SK-N-SH (cell line): ENCODE results near the gene CNP. TPM values are rescaled to one million over a fixed set of nuclear protein-coding genes. Genes with fewer than 3 reads are reported as not detected.

ENCODE experiments used
- CTCF ChIA-PET: fragments of 300-600, 350-600 bp; formaldehyde crosslinking; extraction: SDS; loops from one replicate; lab custom pipeline; 2021; lab: Yijun Ruan, JAX
- POLR2A ChIA-PET: fragments of 350-600 bp; sonication (Branson Sonifier 250); formaldehyde crosslinking; extraction: SDS; loops from one replicate; lab custom pipeline; 2020; ENCODE audit warnings: antibody characterized with exemption, inconsistent platforms; lab: Yijun Ruan, JAX
- DNase-seq: peaks from one replicate; pipeline ENCODE4 v3.0.0; 2012
- H2AFZ ChIP-seq: fragments of 200-600 bp; sonication (generic); 2 replicates; pipeline ENCODE4 v1.8.1; 2016; ENCODE audit warnings: antibody characterized with exemption, mild to moderate bottlenecking, low read depth
- H3F3A ChIP-seq: fragments of 200-600 bp; sonication (generic); replicated peaks from 2 replicates; pipeline ENCODE3; 2016; ENCODE audit warnings: antibody characterized with exemption, mild to moderate bottlenecking; ENCODE audit not compliant: insufficient read depth
- H3K27ac ChIP-seq, 2 experiments: fragments of 200-500 bp in 1 of 2; fragments of 200-600 bp in 1 of 2; sonication (Bioruptor generic) in 1 of 2; sonication (generic), shearing (Covaris generic) in 1 of 2; 2 replicates each; pipeline versions ENCODE4 v1.5.1 to v1.6.1; 2014 to 2016; ENCODE audit warnings: low read depth in 2 of 2, inconsistent platforms in 1 of 2, low read length in 1 of 2, mild to moderate bottlenecking in 1 of 2, mixed read lengths in 1 of 2
- H3K27me3 ChIP-seq: fragments of 200-600 bp; sonication (generic), shearing (Covaris generic); 2 replicates; pipeline ENCODE4 v1.6.1; 2016; ENCODE audit warnings: mixed run types; ENCODE audit not compliant: insufficient read depth
- H3K36me3 ChIP-seq, 2 experiments: fragments of 200-500 bp in 1 of 2; fragments of 200-600 bp in 1 of 2; sonication (Bioruptor generic) in 1 of 2; sonication (generic) in 1 of 2; replicated peaks in 1 of 2; 2 replicates each; pipeline versions ENCODE3 to v1.5.1; 2014 to 2016; ENCODE audit warnings: low read length in 1 of 2, mild to moderate bottlenecking in 1 of 2; ENCODE audit not compliant: insufficient read depth in 2 of 2, control insufficient read depth in 1 of 2
- H3K4me1 ChIP-seq, 2 experiments: fragments of 200-500 bp in 1 of 2; fragments of 200-600 bp in 1 of 2; sonication (Bioruptor generic) in 1 of 2; sonication (generic), shearing (Covaris generic) in 1 of 2; 2 replicates each; pipeline versions ENCODE4 v1.5.1 to v1.6.1; 2014 to 2016; ENCODE audit warnings: low read depth in 1 of 2, low read length in 1 of 2, mixed run types in 1 of 2; ENCODE audit not compliant: insufficient read depth in 2 of 2, control insufficient read depth in 1 of 2
- H3K4me2 ChIP-seq: fragments of 200-600 bp; sonication (generic), shearing (Covaris generic); 2 replicates; pipeline ENCODE4 v1.6.1; 2017; ENCODE audit warnings: mixed run types
- H3K4me3 ChIP-seq, 2 experiments: fragments of 200-500 bp in 1 of 2; fragments of 200-600 bp in 1 of 2; sonication (Bioruptor generic) in 1 of 2; sonication (generic), shearing (Covaris generic) in 1 of 2; 2 replicates each; pipeline versions ENCODE4 v1.5.1 to v1.8.1; 2014 to 2016; ENCODE audit warnings: low read depth in 2 of 2, inconsistent platforms in 1 of 2, low read length in 1 of 2, mild to moderate bottlenecking in 1 of 2, mixed read lengths in 1 of 2, moderate library complexity in 1 of 2
- H3K79me2 ChIP-seq: fragments of 200-600 bp; sonication (generic); 2 replicates; pipeline ENCODE4 v1.8.1; 2017; ENCODE audit warnings: mild to moderate bottlenecking; ENCODE audit not compliant: insufficient read depth
- H3K9ac ChIP-seq: fragments of 200-600 bp; sonication (generic); 2 replicates; pipeline ENCODE4 v1.6.1; 2017; ENCODE audit warnings: mixed run types
- H3K9me2 ChIP-seq: fragments of 200-600 bp; sonication (generic); 2 replicates; pipeline ENCODE4 v1.6.1; 2017; ENCODE audit warnings: mixed run types
- H3K9me3 ChIP-seq: fragments of 200-600 bp; sonication (generic); 2 replicates; pipeline ENCODE4 v1.6.1; 2017; ENCODE audit warnings: mixed run types, mild to moderate bottlenecking, moderate library complexity
- H4K20me1 ChIP-seq: fragments of 200-600 bp; sonication (generic); 2 replicates; pipeline ENCODE4 v1.6.1; 2017; ENCODE audit warnings: mild to moderate bottlenecking, mixed run types; ENCODE audit not compliant: insufficient read depth
- CHD2 ChIP-seq: fragments of 150-350 bp; IDR thresholded peaks from 2 replicates; pipeline ENCODE4 v1.6.1; 2018; ENCODE audit warnings: low read length; ENCODE audit not compliant: partially characterized antibody
- ELF1 ChIP-seq: IDR thresholded peaks from 2 replicates; pipeline ENCODE4 v1.4.0; 2012
- EP300 ChIP-seq, 2 experiments: IDR thresholded peaks; 2 replicates each; pipeline versions ENCODE4 v1.4.0 to v1.6.1; 2012; ENCODE audit warnings: borderline replicate concordance in 1 of 2, low read depth in 1 of 2, low read length in 1 of 2
- FOXM1 ChIP-seq: IDR thresholded peaks from 2 replicates; pipeline ENCODE4 v1.4.0; 2012; ENCODE audit warnings: low read depth, mild to moderate bottlenecking
- JUND ChIP-seq: IDR thresholded peaks from 2 replicates; pipeline ENCODE4 v1.4.0; 2012
- MEF2A ChIP-seq: IDR thresholded peaks from 2 replicates; pipeline ENCODE4 v1.4.0; 2012; ENCODE audit warnings: low read depth, borderline replicate concordance
- MXI1 ChIP-seq: IDR thresholded peaks from 2 replicates; pipeline ENCODE4 v1.6.1; 2012; ENCODE audit warnings: mild to moderate bottlenecking, low read depth, low read length, improper control_type of control experiment
- NFIC ChIP-seq: IDR thresholded peaks from 2 replicates; pipeline ENCODE4 v1.4.0; 2012; ENCODE audit warnings: borderline replicate concordance
- NRF1 ChIP-seq: IDR thresholded peaks from 2 replicates; pipeline ENCODE4 v1.6.1; 2012; ENCODE audit warnings: low read depth, mild to moderate bottlenecking, low read length
- SIN3A ChIP-seq: IDR thresholded peaks from 2 replicates; pipeline ENCODE4 v1.6.1; 2012; ENCODE audit warnings: low read depth, mild to moderate bottlenecking, low read length, moderate library complexity, borderline replicate concordance
- YY1 ChIP-seq: IDR thresholded peaks from 2 replicates; pipeline ENCODE4 v1.4.0; 2012; ENCODE audit warnings: low read depth, mild to moderate bottlenecking
- WGBS: methylation state at CpG from one replicate; pipeline ENCODE4 v1.1.6; 2017; ENCODE audit warnings: low lambda C conversion rate; 5-methylcytosine and 5-hydroxymethylcytosine counted together
- polyA plus RNA-seq, 3 experiments: library from polyadenylated mRNA; depleted of rRNA; stranded (reverse); fragments of >200 nt; gene quantifications; 2 replicates each; pipeline ENCODE4 v1.2.3, GENCODE V29; 2012
- TF ChIP-seq, protein P1 (sequence below): fragments of 150-350 bp; IDR thresholded peaks from 2 replicates; pipeline ENCODE4 v1.6.1; 2017; ENCODE audit warnings: antibody characterized with exemption, low read length, low read depth, borderline replicate concordance
- TF ChIP-seq, protein P2 (sequence below): IDR thresholded peaks from 2 replicates; pipeline ENCODE4 v1.4.0; 2012; ENCODE audit warnings: low read depth, borderline replicate concordance
- TF ChIP-seq, protein P3 (sequence below): fragments of 200-600 bp; sonication (generic); IDR thresholded peaks from 2 replicates; pipeline ENCODE4 v1.6.1; 2017; ENCODE audit warnings: antibody characterized with exemption, mild to moderate bottlenecking, moderate library complexity
- TF ChIP-seq, protein P4 (sequence below): fragments of 150-350 bp; IDR thresholded peaks from 2 replicates; pipeline ENCODE4 v1.6.1; 2016; ENCODE audit warnings: mild to moderate bottlenecking, low read depth, low read length

Gene CNP
- polyA plus RNA-seq, 1 of the 3 experiments (the other 2 are of a cell fraction): 54.8 TPM

DNA sequence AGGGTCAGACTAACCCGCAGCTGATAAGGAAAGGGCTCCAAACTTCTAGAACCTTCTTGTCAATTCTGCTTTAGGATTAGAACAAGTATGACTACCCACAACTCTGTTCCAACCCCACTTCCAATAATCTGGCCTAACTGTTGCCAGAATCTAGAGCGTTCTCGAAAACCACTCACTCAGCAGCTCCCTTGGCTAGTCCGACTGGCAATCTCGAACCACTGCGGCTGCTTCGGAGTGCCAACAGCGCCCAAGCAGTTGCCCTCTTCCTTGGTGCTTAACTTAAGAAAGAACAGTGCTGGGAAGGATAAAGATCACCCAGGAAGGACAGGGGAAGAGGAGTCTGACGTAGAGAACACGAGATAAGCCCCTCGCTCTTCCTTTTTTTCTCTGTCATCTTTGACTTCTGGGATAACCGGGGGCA is 49.8 kb downstream of the CNP start:
- peak overlapping the region; percentile 89 for H3K4me2 ChIP-seq
- peaks cover 10% of the 10 kb centered on the region for H3F3A ChIP-seq
- TF ChIP-seq, protein P1, sequence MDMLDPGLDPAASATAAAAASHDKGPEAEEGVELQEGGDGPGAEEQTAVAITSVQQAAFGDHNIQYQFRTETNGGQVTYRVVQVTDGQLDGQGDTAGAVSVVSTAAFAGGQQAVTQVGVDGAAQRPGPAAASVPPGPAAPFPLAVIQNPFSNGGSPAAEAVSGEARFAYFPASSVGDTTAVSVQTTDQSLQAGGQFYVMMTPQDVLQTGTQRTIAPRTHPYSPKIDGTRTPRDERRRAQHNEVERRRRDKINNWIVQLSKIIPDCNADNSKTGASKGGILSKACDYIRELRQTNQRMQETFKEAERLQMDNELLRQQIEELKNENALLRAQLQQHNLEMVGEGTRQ: no peak
- TF ChIP-seq, protein P2, sequence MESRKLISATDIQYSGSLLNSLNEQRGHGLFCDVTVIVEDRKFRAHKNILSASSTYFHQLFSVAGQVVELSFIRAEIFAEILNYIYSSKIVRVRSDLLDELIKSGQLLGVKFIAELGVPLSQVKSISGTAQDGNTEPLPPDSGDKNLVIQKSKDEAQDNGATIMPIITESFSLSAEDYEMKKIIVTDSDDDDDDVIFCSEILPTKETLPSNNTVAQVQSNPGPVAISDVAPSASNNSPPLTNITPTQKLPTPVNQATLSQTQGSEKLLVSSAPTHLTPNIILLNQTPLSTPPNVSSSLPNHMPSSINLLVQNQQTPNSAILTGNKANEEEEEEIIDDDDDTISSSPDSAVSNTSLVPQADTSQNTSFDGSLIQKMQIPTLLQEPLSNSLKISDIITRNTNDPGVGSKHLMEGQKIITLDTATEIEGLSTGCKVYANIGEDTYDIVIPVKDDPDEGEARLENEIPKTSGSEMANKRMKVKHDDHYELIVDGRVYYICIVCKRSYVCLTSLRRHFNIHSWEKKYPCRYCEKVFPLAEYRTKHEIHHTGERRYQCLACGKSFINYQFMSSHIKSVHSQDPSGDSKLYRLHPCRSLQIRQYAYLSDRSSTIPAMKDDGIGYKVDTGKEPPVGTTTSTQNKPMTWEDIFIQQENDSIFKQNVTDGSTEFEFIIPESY: no peak
- peak in 1 of 2 experiments; percentile 83; a peak in 2 of 4 replicates for TF ChIP-seq EP300 (IDR thresholded peaks at IDR 0.05; ENCODE audit: borderline replicate concordance in 1 of 2, low read depth in 1 of 2, low read length in 1 of 2)
- TF ChIP-seq ELF1: no peak
- TF ChIP-seq NRF1: no peak
- no peak for TF ChIP-seq JUND
- peak; percentile 34 for DNase-seq
- CTCF ChIA-PET: interaction anchor here (0.6 to 17.3 kb wide), 9 partner anchors 8 to 92 kb away, joined by 3 to 496 read pairs (median 5); partner anchors contain the start of genes CNP, DHX58, HSPB9 and KAT2A
- H3K9me2 ChIP-seq: no peaks in the 10 kb centered on the region
- peaks cover 25% of the 10 kb centered on the region for H4K20me1 ChIP-seq
- WGBS: 2% methylated on average over 12 of the region's 12 CpGs
- POLR2A ChIA-PET: interaction anchor here (0.7 to 3.4 kb wide), 7 partner anchors 16 to 328 kb away, joined by 3 to 19 read pairs (median 4); partner anchors contain the start of gene CNP
- peak overlapping the region; percentile 93 to 95 for H3K27ac ChIP-seq
- peaks cover 77% of the 10 kb centered on the region for H3K79me2 ChIP-seq
- H3K4me1 ChIP-seq: peaks cover 6 to 24% of the 10 kb centered on the region in 2 experiments; a peak in 3 of 4 replicates
- peaks cover 0 to 9% of the 10 kb centered on the region in 2 experiments for H3K36me3 ChIP-seq
- H3K4me3 ChIP-seq: peak overlapping the region; percentile 83 to 98
- H3K9ac ChIP-seq: peak overlapping the region; percentile 99
- peak overlapping the region; percentile 95 for H2AFZ ChIP-seq
- no peaks in the 10 kb centered on the region for H3K27me3 ChIP-seq
- H3K9me3 ChIP-seq: no peaks in the 10 kb centered on the region

DNA sequence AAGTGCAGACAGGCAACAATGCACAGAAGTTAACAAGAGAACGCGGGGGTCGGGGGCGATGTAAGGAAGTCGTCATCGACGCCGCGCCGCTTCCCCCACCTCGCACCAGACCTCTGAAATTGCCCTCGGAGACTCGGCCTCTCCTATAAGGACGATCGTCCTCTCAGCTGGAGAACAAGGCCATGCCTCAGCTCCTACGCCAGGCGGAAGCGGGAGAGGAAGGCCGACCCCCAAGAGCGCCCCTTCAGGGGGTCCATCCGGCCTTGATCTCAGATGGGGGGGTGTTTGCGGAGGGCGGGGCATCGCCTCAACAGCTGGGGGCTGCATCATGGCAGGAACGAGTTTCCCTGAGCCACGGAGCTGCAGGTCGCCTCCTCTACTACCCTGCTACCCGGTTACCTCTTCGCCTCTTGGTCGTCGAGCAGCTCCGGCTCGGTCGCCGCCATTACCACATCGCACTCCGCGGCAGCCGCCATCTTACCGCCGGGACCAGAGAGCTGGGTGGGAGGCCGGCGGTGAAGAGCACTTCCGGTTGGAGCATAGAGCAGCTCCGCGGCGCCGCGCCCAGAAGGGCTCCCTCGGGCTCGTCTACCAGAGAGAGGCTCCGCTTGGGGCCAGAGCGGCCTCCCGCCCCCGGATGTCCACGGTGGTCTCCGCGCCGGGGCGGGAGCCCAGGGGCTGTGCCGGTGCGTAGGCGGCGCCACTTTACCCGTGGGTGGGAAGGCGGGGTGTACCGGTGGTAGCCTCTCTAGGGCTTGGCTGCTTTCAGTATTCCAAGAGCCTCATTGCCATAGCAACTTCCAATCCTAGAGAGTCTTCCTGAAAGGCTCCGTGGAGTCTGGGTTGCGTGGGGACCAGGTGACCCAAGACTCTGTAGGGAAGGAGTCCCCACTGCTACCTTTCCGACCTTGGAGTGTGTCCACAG is 50.6 kb downstream of the CNP start, which contains the start of gene DNAJC7:
TSS of gene DNAJC7 (minus strand) at position 499 of the 925 bp plus-strand sequence. CDS start at position 476, 23 bp downstream.
- DNase-seq: peak; percentile 94
- CTCF ChIA-PET: interaction anchor here (1.0 to 17.3 kb wide), 13 partner anchors 10 to 136 kb away, joined by 3 to 496 read pairs (median 5); partner anchors contain the start of genes CNP, DHX58, HSPB9 and KAT2A
- Histone ChIP-seq H4K20me1 (peaks cover 18% of the 10 kb centered on the region), H3K4me2 (peak within 1 kb of the TSS; percentile 89), H3K36me3 (peaks cover 5 to 14% of the 10 kb centered on the region in 2 experiments), H3K9me3 (no peaks in the 10 kb centered on the region), H3K9ac (peak within 1 kb of the TSS; percentile 99), H3K27me3 (no peaks in the 10 kb centered on the region), H3K4me1 (peaks cover 6 to 25% of the 10 kb centered on the region in 2 experiments; a peak in 3 of 4 replicates), H3K79me2 (peaks cover 76% of the 10 kb centered on the region), H3F3A (peaks cover 10% of the 10 kb centered on the region), H3K27ac (peak within 1 kb of the TSS; percentile 93 to 95), H3K4me3 (peak within 1 kb of the TSS; percentile 83 to 98), H3K9me2 (no peaks in the 10 kb centered on the region), H2AFZ (peak within 1 kb of the TSS; percentile 95)
- under 1% methylated on average over 24 of the region's 70 CpGs for WGBS
- POLR2A ChIA-PET: interaction anchor here (0.7 to 3.4 kb wide), 16 partner anchors 8 to 329 kb away, joined by 3 to 19 read pairs (median 4); partner anchors contain the start of genes CNP and ODAD4
- TF ChIP-seq SIN3A (0 out of 2 replicates have a peak, but pooled peaks have one; percentile 25), JUND (no peak), ELF1 (peak; percentile 52), CHD2 (peak; percentile 46), NFIC (no peak), MEF2A (no peak), YY1 (peak; percentile 98), EP300 (IDR thresholded peaks at IDR 0.05; ENCODE audit: borderline replicate concordance in 1 of 2, low read depth in 1 of 2, low read length in 1 of 2) (peak; percentile 28 to 34; a peak in 2 of 4 replicates), FOXM1 (no peak), MXI1 (peak; percentile 67)
- TF ChIP-seq, protein P3, sequence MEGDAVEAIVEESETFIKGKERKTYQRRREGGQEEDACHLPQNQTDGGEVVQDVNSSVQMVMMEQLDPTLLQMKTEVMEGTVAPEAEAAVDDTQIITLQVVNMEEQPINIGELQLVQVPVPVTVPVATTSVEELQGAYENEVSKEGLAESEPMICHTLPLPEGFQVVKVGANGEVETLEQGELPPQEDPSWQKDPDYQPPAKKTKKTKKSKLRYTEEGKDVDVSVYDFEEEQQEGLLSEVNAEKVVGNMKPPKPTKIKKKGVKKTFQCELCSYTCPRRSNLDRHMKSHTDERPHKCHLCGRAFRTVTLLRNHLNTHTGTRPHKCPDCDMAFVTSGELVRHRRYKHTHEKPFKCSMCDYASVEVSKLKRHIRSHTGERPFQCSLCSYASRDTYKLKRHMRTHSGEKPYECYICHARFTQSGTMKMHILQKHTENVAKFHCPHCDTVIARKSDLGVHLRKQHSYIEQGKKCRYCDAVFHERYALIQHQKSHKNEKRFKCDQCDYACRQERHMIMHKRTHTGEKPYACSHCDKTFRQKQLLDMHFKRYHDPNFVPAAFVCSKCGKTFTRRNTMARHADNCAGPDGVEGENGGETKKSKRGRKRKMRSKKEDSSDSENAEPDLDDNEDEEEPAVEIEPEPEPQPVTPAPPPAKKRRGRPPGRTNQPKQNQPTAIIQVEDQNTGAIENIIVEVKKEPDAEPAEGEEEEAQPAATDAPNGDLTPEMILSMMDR: 0 out of 2 replicates have a peak, but pooled peaks have one; percentile 9
- TF ChIP-seq, protein P4, sequence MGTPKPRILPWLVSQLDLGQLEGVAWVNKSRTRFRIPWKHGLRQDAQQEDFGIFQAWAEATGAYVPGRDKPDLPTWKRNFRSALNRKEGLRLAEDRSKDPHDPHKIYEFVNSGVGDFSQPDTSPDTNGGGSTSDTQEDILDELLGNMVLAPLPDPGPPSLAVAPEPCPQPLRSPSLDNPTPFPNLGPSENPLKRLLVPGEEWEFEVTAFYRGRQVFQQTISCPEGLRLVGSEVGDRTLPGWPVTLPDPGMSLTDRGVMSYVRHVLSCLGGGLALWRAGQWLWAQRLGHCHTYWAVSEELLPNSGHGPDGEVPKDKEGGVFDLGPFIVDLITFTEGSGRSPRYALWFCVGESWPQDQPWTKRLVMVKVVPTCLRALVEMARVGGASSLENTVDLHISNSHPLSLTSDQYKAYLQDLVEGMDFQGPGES: no peak
- TF ChIP-seq, protein P1: 0 out of 2 replicates have a peak, but pooled peaks have one; percentile 11
